HS-5 (cell line): Measurements from ENCODE around the gene SNRPD3.
"Not testable (repeated sequence)": the region's sequence is repeated elsewhere in the genome, so short reads cannot be mapped to it uniquely, and the experiment has no call there.

ENCODE experiments used
- DNase-seq: peaks from one replicate; pipeline ENCODE4 v3.0.0-alpha.2; 2012; ENCODE audit warnings: low read depth

Gene SNRPD3

GRCh38 chr22:24555165-24556039 lies at the start of gene SNRPD3:
TSS of gene SNRPD3 (plus strand) at chr22:24555999. CDS start at chr22:24557675, 1,676 bp downstream.
- DNase-seq = peak; percentile 90

- no peak for DNase-seq
These were observed 48.9 kb upstream of the SNRPD3 start for GRCh38 chr22:24506802-24507438.

GRCh38 chr22:24507716-24508115 lies 48.1 kb upstream of the SNRPD3 start:
- DNase-seq = no peak

GRCh38 chr22:24510637-24511625 lies 44.9 kb upstream of the SNRPD3 start:
- no peak for DNase-seq

- no peak for DNase-seq
These were observed 43.8 kb upstream of the SNRPD3 start for GRCh38 chr22:24512043-24512442.

- DNase-seq = no peak
These were observed 42.2 kb upstream of the SNRPD3 start for GRCh38 chr22:24513378-24514240.

- DNase-seq = no peak
These were observed 41.4 kb upstream of the SNRPD3 start for GRCh38 chr22:24514241-24515026.

GRCh38 chr22:24515027-24515338 lies 40.8 kb upstream of the SNRPD3 start:
- no peak for DNase-seq

GRCh38 chr22:24516301-24516737 lies 39.5 kb upstream of the SNRPD3 start:
- DNase-seq = peak; percentile 67

GRCh38 chr22:24517446-24517845 lies 38.4 kb upstream of the SNRPD3 start:
- no peak for DNase-seq

- no peak for DNase-seq
These were observed 37.6 kb upstream of the SNRPD3 start for GRCh38 chr22:24518228-24518627.

GRCh38 chr22:24518771-24519485 lies 36.9 kb upstream of the SNRPD3 start:
- DNase-seq = no peak

GRCh38 chr22:24519496-24519895 lies 36.3 kb upstream of the SNRPD3 start:
- DNase-seq = no peak

- peak; percentile 45 for DNase-seq
These were observed 34.0 kb upstream of the SNRPD3 start for GRCh38 chr22:24521791-24522245.

- no peak for DNase-seq
These were observed 31.9 kb upstream of the SNRPD3 start for GRCh38 chr22:24523873-24524272.

GRCh38 chr22:24525416-24526037 lies 30.3 kb upstream of the SNRPD3 start:
- peak; percentile 65 for DNase-seq

- no peak for DNase-seq
These were observed 29.6 kb upstream of the SNRPD3 start for GRCh38 chr22:24526191-24526590.

GRCh38 chr22:24529898-24530297 lies 25.9 kb upstream of the SNRPD3 start:
- DNase-seq = no peak

- DNase-seq = not testable (repeated sequence)
These were observed 24.8 kb upstream of the SNRPD3 start for GRCh38 chr22:24530968-24531367.
